HG03457 (cell line): ENCODE results near the gene UCHL3.
"Not testable (repeated sequence)": the region's sequence is repeated elsewhere in the genome, so short reads cannot be mapped to it uniquely, and the experiment has no call there.

Source experiments
- ATAC-seq: cut with Tn5 transposase; IDR thresholded peaks from one replicate; pipeline ENCODE4 v1.9.1; 2021; ENCODE audit warnings: moderate number of reproducible peaks; ENCODE audit not compliant: unreplicated experiment

UCHL3 gene

GRCh38 chr13:75549262-75550158 lies at the start of gene UCHL3:
Gene UCHL3, plus strand, starts transcription at chr13:75549791. Its CDS starts 30 bp downstream, at chr13:75549821.
- ATAC-seq, result peak; percentile 97

GRCh38 chr13:75505327-75505726 lies 44.3 kb upstream of the UCHL3 start:
- no peak for ATAC-seq

DNA sequence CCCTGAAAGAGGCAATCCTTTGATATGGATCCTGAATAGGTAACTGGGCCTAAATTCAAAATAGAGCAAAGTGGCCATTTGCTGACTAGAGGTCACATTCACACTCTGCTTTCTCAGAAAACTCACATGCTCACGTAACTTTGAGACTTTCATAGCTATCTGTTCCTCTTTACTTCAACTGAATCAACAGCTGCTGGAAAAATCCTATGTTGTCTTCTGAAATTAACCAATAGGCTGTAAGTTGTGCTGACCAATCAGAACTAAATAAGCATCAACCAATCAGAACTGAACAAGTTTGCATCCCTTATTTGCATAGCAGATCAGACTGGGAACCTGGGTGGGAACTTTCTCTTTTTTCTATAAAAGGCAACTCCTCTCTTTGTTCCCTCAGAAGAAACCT lies 43.6 kb upstream of the UCHL3 start:
- ATAC-seq, result no peak

- ATAC-seq, result no peak
Observed at GRCh38 chr13:75507027-75508001, 42.3 kb upstream of the UCHL3 start.

- no peak for ATAC-seq
Observed at GRCh38 chr13:75508002-75508548, 41.5 kb upstream of the UCHL3 start.

DNA sequence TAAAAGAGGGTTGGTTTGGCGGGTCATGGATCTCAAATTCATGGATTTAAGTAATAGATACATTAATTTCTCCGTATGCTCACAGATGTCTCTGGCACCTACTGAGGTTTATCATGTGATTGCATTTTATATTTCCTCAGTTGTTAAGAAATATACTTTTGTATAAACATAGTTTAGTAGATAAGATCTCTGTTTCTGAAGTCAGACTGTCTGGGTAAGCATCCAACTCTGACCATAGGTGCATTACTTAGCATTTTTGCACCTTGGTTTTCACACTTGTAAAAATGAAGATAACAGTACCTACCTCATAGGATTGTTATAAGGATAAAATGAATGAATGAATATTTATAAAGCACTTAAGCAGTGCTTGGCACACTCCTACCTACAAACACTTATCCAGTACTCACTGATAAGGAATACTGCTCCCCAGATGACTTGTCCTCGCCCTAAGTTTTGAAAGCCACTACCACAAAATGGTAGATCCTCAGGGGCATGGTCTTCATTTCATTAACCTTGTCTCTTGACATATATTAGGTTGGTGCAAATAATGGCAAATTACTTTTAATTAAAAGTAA lies 38.5 kb upstream of the UCHL3 start:
- no peak for ATAC-seq

DNA sequence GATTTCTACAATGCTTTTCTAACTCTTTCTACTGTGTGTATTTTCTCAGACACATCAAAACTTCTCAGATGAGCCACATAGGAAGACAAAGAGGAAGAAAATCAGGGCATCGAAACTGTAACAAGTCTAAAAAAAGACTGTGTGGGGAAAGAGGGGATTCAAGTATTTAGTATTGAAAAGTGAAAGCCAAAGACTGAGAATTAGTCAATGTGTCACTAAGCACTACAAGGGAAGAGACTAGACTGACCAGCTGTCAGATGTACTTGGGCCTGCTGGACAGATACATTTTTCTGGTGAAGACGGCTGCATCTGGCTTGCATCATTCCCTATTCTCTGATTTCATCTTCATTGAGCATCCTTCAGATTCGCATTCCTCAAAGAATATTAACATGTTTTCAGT lies 37.3 kb upstream of the UCHL3 start:
- peak; percentile 92 for ATAC-seq

DNA sequence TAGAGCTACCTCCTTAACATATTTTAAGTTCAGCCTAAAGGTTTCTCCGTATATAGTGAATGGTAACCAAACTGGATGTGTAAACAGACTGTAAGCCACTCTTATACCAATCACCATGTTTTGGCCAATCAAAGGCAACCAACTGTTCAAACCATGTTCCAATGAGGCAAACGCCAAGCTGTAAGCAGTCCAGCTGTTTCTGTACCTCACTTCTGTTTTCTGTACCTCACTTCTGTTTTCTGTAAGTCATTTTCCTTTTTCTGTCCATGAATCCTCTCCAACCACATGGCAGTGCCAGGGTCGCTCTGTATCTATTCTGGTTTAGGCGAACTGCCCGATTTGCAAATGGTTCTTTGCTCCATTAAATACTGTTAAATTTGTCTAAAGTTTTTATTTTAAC lies 36.3 kb upstream of the UCHL3 start:
- ATAC-seq, result no peak

DNA sequence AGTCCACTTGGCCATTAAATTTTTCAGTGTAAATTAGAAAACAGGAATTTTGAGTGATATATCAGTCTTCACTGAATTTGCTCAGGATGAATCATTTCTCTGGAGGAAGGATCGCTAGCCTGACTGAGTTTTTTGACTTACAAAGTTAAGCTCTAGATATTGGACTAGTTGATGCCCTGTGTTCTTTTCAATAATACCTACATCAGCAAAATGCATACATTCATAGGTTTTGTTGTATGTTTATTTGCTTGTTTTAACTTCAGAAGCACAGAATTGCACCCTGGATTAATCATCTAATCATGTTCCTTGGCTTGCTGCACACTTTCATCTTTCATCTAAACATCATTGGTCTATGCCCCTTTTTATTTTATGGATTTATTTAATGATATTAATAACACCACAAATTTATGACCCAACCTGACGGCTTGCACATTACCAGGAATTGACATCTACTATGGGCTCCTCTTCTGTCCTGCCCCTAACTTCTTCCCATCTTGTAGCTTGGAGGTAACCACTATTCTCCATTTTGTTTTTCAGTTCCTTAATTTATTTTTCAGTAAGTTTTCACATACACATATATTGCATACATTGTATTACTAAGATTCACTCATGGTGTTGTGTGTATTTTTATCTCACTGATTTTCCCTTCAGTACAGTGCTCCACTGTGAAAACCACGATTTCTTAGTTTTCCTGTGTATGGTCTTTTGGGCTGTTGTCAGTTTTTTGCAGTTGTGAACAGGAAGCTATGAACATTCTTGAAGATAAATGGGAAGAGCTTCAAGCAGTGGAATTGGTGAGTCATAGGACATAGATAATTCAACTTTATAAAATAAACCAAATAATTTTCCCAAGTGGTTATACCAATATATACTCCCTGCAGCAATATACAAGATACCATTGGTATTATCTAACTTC lies 35.3 kb upstream of the UCHL3 start:
- ATAC-seq, result no peak

DNA sequence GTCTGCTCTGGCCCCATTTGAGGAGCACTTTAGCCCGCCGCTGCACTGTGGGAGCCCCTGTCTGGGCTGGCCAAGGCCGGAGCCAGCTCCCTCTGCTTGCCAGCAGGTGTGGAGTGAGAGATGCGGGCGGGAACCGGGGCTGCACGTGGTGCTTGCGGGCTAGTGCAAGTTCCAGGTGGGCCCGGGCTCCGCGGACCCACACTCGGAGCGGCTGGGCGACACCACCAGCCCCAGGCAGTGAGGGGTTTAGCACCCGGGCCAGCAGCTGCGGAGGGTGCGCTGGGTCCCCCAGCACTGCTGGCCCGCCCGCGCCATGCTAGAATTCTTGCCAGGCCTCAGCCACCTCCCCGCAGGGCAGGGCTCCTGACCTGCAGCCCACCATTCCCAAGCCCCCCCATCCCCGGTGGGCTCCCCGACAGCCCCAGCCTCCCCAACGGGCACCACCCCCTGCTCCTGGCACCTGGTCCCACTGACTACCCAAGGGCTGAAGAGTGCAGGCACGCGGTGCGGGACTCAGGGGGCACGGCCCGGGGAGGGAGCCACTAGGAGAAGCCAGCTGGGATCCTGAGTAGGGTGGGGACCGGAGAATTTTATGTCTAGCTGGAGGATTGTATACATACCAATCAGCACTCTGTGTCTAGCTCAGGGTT lies 31.0 kb upstream of the UCHL3 start:
- ATAC-seq, result no peak

GRCh38 chr13:75521956-75522355 lies 27.6 kb upstream of the UCHL3 start:
- ATAC-seq, result no peak

GRCh38 chr13:75530549-75530961 lies 19.0 kb upstream of the UCHL3 start:
- no peak for ATAC-seq

DNA sequence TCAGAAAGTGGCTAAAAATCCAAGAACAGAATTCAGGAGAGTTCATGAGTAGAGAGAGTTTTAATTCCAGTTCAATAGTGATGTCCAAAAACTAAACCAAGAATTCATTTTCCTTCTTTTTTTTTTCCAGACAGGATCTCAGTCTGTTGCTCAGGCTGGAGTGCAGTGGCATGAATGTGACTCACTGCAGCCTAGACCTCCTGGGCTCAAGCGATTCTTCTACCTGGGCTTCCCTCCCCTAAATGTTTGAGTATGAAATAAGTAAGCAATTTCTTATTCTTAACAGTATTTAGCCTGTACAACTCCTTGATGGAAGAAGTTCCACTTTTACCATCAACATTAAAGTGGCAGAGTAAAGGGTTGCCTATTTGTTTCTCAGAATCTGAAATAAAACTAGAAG lies 15.7 kb upstream of the UCHL3 start:
- ATAC-seq, result no peak

GRCh38 chr13:75537401-75538365 lies 11.9 kb upstream of the UCHL3 start, which contains the start of gene COMMD6:
Gene COMMD6, minus strand, starts transcription at chr13:75537841. Its CDS starts 36 bp downstream, at chr13:75537805.
- peak; percentile 95 for ATAC-seq

GRCh38 chr13:75541287-75541686 lies 8.3 kb upstream of the UCHL3 start:
- ATAC-seq, result no peak

DNA sequence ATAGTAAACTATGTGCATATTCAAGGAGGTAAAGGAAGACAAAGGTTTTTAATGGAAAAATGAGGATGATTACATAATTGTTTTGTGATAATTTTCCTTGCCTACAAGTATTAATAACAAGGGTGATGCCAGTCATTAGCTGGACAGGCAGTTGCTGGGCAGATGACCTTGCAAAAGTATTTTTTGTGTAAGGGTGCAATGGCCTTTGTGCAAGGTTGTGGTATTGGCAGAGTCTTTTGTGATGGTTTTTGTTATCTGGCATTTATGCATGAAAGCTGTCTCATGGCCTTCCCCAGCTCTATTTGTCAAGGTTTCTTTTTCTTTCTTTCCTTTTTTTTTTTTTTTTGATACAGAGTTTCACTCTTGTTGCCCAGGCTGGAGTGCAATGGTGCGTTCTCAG lies 7.6 kb upstream of the UCHL3 start:
- no peak for ATAC-seq

GRCh38 chr13:75544681-75545330 lies 4.8 kb upstream of the UCHL3 start:
- no peak for ATAC-seq

GRCh38 chr13:75545386-75545785 lies 4.2 kb upstream of the UCHL3 start:
- not testable (repeated sequence) for ATAC-seq
